Smooth muscle cell (in vitro differentiated cells): ENCODE measurements around the gene RUVBL2. TPM values are rescaled to one million over a fixed set of nuclear protein-coding genes. Genes with fewer than 3 reads are reported as not detected.

Source experiments
- DNase-seq: peaks from one replicate; lab custom pipeline; 2025; ENCODE audit not compliant: unreplicated experiment; lab: John Stamatoyannopoulos, UW
- H2AFZ ChIP-seq: fragments of 200-600 bp; sonication (generic); 2 replicates; pipeline ENCODE4 v1.6.0; 2016; ENCODE audit warnings: antibody characterized with exemption, low read depth, mild to moderate bottlenecking
- H3F3A ChIP-seq: fragments of 200-600 bp; sonication (generic); 2 replicates; pipeline ENCODE4 v1.6.0; 2017; ENCODE audit warnings: antibody characterized with exemption, low read depth
- H3K27ac ChIP-seq: fragments of 200-600 bp; sonication (generic); 2 replicates; pipeline ENCODE4 v1.5.1; 2016; ENCODE audit warnings: low read depth, mild to moderate bottlenecking
- H3K27me3 ChIP-seq: fragments of 200-600 bp; sonication (generic); 2 replicates; pipeline ENCODE4 v1.6.1; 2016; ENCODE audit warnings: low read depth, mild to moderate bottlenecking
- H3K36me3 ChIP-seq: fragments of 200-600 bp; sonication (generic); 2 replicates; pipeline ENCODE4 v1.5.1; 2016; ENCODE audit warnings: low read depth
- H3K4me1 ChIP-seq: fragments of 200-600 bp; sonication (generic); 2 replicates; pipeline ENCODE4 v1.5.1; 2016; ENCODE audit warnings: low read depth
- H3K4me2 ChIP-seq: fragments of 200-600 bp; sonication (generic); 2 replicates; pipeline ENCODE4 v1.6.0; 2016; ENCODE audit warnings: mild to moderate bottlenecking
- H3K4me3 ChIP-seq: fragments of 200-600 bp; sonication (generic); 2 replicates; pipeline ENCODE4 v1.5.1; 2016; ENCODE audit warnings: mild to moderate bottlenecking
- H3K79me2 ChIP-seq: fragments of 200-600 bp; sonication (generic); 2 replicates; pipeline ENCODE4 v1.6.0; 2016; ENCODE audit warnings: low read depth, mild to moderate bottlenecking
- H3K9ac ChIP-seq: fragments of 200-600 bp; sonication (generic); 2 replicates; pipeline ENCODE4 v1.6.0; 2016; ENCODE audit warnings: low read depth
- H3K9me3 ChIP-seq: fragments of 200-600 bp; sonication (generic); replicated peaks from 2 replicates; pipeline ENCODE4 v1.5.1; 2016; ENCODE audit warnings: low read depth
- H4K20me1 ChIP-seq: fragments of 200-600 bp; sonication (generic); 2 replicates; pipeline ENCODE4 v1.6.0; 2016; ENCODE audit warnings: low read depth
- WGBS: methylation state at CpG from one replicate; pipeline ENCODE4 v1.1.7; 2016; ENCODE audit warnings: low lambda C conversion rate; 5-methylcytosine and 5-hydroxymethylcytosine counted together
- microRNA-seq: library from miRNA; unstranded; fragments of <30 nt; microRNA quantifications from one replicate; pipeline ENCODE4, GENCODE V29; 2016; ENCODE audit warnings: borderline number of aligned reads
- polyA plus RNA-seq: library from polyadenylated mRNA; unstranded; fragments of >200 nt; fragmentation: Nextera tagmentation; extraction: Ambion mirVana; gene quantifications from 2 replicates; pipeline ENCODE4 v1.2.1, GENCODE V29; 2016
- small RNA-seq: library from RNA; depleted of rRNA; stranded (forward); fragments of <200 nt; gene quantifications from one replicate; pipeline ENCODE3, GENCODE V24; 2014
- total RNA-seq: library from RNA; depleted of rRNA; stranded (reverse); fragments of >200 nt; gene quantifications from 2 replicates; pipeline ENCODE4 v1.2.3, GENCODE V29; 2014
- TF ChIP-seq, protein P1 (sequence below): fragments of 200-600 bp; sonication (generic); IDR thresholded peaks from 2 replicates; pipeline ENCODE4 v1.5.1; 2017; ENCODE audit warnings: borderline replicate concordance, mild to moderate bottlenecking, antibody characterized with exemption; ENCODE audit not compliant: insufficient read depth, poor library complexity, severe bottlenecking

RUVBL2 gene
- total and polyA plus RNA-seq, 2 experiments from 2014 or later, result 89.4 to 123 TPM

DNA sequence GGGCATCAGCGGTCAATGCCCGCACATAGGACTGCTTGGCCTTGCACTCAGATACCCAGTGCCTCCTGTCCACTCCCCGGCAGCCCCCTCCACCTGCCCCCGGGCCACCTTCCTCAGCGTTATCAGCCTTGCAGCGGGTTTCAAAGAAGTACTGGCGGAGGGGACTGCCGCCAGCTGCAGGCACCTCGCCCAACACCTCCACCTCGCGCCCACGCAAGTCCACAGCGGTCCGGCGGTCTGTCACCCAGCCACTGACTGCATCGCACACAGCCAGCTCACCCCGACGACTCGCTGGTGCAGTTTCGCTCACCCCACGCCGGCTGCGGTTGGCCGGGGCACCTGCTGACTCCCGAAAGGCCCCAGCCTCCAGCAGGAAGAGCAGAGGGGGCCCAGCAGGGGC, 67.8 kb downstream of the RUVBL2 start:
- TF ChIP-seq, protein P1, sequence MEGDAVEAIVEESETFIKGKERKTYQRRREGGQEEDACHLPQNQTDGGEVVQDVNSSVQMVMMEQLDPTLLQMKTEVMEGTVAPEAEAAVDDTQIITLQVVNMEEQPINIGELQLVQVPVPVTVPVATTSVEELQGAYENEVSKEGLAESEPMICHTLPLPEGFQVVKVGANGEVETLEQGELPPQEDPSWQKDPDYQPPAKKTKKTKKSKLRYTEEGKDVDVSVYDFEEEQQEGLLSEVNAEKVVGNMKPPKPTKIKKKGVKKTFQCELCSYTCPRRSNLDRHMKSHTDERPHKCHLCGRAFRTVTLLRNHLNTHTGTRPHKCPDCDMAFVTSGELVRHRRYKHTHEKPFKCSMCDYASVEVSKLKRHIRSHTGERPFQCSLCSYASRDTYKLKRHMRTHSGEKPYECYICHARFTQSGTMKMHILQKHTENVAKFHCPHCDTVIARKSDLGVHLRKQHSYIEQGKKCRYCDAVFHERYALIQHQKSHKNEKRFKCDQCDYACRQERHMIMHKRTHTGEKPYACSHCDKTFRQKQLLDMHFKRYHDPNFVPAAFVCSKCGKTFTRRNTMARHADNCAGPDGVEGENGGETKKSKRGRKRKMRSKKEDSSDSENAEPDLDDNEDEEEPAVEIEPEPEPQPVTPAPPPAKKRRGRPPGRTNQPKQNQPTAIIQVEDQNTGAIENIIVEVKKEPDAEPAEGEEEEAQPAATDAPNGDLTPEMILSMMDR, result no peak
- no peaks in the 10 kb centered on the region for H3K36me3 ChIP-seq
- H3K4me2 ChIP-seq, result no peak overlapping the region
- no peaks in the 10 kb centered on the region for H3F3A ChIP-seq
- H3K4me1 ChIP-seq, result peaks cover 19% of the 10 kb centered on the region
- H4K20me1 ChIP-seq, result peaks cover 15% of the 10 kb centered on the region
- no peak for DNase-seq
- H2AFZ ChIP-seq, result no peak overlapping the region
- no peaks in the 10 kb centered on the region for H3K9me3 ChIP-seq
- no peaks in the 10 kb centered on the region for H3K79me2 ChIP-seq
- H3K27me3 ChIP-seq, result no peaks in the 10 kb centered on the region
- H3K27ac ChIP-seq, result no peak overlapping the region
- no peak overlapping the region for H3K9ac ChIP-seq
- H3K4me3 ChIP-seq, result no peak overlapping the region
- 88% methylated on average over 25 of the region's 25 CpGs for WGBS

DNA sequence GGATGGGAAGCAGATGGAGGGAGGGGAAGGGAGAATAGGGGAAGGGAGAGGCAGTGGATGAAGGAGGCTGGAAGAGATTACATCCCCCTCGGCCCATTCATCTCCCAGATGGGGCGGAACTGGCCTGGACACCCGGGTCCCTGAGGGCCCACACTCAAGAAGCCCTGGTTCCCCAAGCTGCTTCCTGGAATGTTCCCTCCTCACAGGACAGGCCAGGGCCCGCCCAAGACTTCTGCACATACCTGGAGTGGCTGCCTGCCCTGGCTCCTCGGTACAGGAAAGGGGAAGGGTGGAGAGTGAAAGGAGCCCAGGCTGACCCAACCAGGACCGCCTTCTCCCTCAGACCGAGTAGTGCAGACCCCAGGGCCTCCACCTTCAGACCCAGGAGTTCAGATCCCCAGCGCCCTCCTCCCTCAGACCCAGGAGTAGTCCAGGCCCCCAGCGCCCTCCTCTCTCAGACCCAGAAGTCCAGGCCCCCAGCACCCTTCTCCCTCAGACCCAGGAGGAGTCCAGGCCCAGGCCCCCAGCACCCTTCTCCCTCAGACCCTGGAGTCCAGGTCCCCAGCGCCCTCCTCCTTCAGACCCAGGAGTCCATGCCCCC, 70.4 kb downstream of the RUVBL2 start:
- peak overlapping the region; percentile 81 for H3K4me2 ChIP-seq
- peaks cover 16% of the 10 kb centered on the region for H3K4me1 ChIP-seq
- no peaks in the 10 kb centered on the region for H3K36me3 ChIP-seq
- no peak for DNase-seq
- peak overlapping the region; percentile 53 for H3K4me3 ChIP-seq
- TF ChIP-seq, protein P1, result no peak
- no peak overlapping the region for H2AFZ ChIP-seq
- WGBS, result 56% methylated on average over 8 of the region's 10 CpGs
- H3K27ac ChIP-seq, result no peak overlapping the region
- H4K20me1 ChIP-seq, result peaks cover 6% of the 10 kb centered on the region
- H3K9ac ChIP-seq, result no peak overlapping the region
- H3K27me3 ChIP-seq, result no peaks in the 10 kb centered on the region
- H3K79me2 ChIP-seq, result no peaks in the 10 kb centered on the region
- no peaks in the 10 kb centered on the region for H3K9me3 ChIP-seq
- no peaks in the 10 kb centered on the region for H3F3A ChIP-seq

DNA sequence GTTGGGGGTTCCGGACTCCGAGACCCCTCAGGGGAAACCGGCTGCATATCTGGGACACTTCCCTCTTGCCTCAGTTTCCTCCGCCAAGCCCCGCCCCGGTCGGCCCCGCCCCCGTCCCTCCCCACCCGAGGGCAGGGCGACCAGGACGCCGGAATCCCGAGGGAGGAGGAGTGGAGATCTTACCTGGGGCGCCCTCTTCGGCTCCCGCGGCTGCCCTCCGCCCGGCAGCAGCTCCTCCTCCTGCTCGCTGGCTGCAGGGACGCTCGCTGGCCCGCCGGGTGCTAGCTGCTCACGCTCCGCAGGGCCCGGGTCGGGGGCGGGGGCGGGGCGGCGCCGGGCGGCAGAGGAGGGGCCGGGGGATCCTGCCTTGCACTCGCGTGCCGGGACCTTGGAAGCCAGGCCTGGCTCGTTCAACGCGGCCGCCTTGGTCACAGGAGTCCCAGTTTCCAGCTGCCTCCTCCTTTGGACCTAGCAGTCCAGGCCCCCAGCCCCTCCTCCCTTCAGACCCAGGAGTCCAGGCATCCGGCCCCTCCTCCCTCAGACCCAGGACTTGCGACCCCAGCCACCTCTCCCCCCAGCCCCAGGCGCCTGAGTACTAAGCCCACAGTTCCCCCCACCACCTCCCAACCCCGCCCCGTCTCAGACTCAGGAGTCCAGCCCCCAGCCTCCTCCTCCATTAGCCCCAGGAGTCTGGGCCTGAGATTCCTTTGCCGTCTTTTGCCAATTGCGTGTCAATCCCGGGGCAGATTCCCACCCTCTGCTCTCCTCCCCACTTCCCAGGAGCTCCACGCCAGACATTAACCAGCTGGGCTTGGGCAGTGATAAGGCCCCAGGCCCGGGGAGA, 71.3 kb downstream of the RUVBL2 start, which contains the start of gene NTF4:
Gene NTF4 (minus strand): TSS at position 51 of the 844 bp plus-strand sequence. CDS start 2,821 bp downstream, outside the sequence.
- peak; percentile 60 for DNase-seq
- peak within 1 kb of the TSS; percentile 81 for H3K4me2 ChIP-seq
- H3F3A ChIP-seq, result no peaks in the 10 kb centered on the region
- H3K9me3 ChIP-seq, result no peaks in the 10 kb centered on the region
- H3K4me1 ChIP-seq, result peaks cover 16% of the 10 kb centered on the region
- no peaks in the 10 kb centered on the region for H3K79me2 ChIP-seq
- WGBS, result 12% methylated on average over 8 of the region's 53 CpGs
- H2AFZ ChIP-seq, result no peak within 1 kb of the TSS
- H3K36me3 ChIP-seq, result no peaks in the 10 kb centered on the region
- H3K27ac ChIP-seq, result peak within 1 kb of the TSS; percentile 4
- peak within 1 kb of the TSS; percentile 53 for H3K4me3 ChIP-seq
- H4K20me1 ChIP-seq, result peaks cover 6% of the 10 kb centered on the region
- H3K27me3 ChIP-seq, result no peaks in the 10 kb centered on the region
- H3K9ac ChIP-seq, result peak within 1 kb of the TSS; percentile 39
- TF ChIP-seq, protein P1, result no peak

Small RNA genes within 50 kb of the gene (microRNA-seq; reads per million reads assigned to microRNA genes)
- not detected for gene MIR6798

Small RNA genes within 50 kb of the gene (small RNA-seq; reads per million reads assigned to genes)
- 0.26 reads per million, percentile 2 among the genes with 10 or more reads in this experiment for gene MIR6798

Other genes starting within 250 kb of the RUVBL2 start
- 0.45 TPM in 1 of 2 replicates, not detected in the other for gene IZUMO1, start 247.0 kb upstream of the RUVBL2 start, total RNA-seq
- not detected in 2 replicates for gene IZUMO1, start 247.0 kb upstream of the RUVBL2 start, polyA plus RNA-seq
- 0.58 TPM in 2 replicates for gene FUT1, start 241.2 kb upstream of the RUVBL2 start, total RNA-seq
- 0.51 and 1.8 TPM in 2 replicates for gene FUT1, start 241.2 kb upstream of the RUVBL2 start, polyA plus RNA-seq
- gene FGF21, start 238.4 kb upstream of the RUVBL2 start, total RNA-seq, result not detected in 2 replicates
- not detected in 2 replicates for gene FGF21, start 238.4 kb upstream of the RUVBL2 start, polyA plus RNA-seq
- gene BCAT2, start 182.9 kb upstream of the RUVBL2 start, total RNA-seq, result 11.8 and 24.9 TPM in 2 replicates
- 30.9 and 45.4 TPM in 2 replicates for gene BCAT2, start 182.9 kb upstream of the RUVBL2 start, polyA plus RNA-seq
- gene HSD17B14, start 157.4 kb upstream of the RUVBL2 start, total RNA-seq, result 14.8 and 19.3 TPM in 2 replicates
- gene HSD17B14, start 157.4 kb upstream of the RUVBL2 start, polyA plus RNA-seq, result 16.4 and 16.9 TPM in 2 replicates
- 2.6 and 4.4 TPM in 2 replicates for gene PLEKHA4, start 125.3 kb upstream of the RUVBL2 start, total RNA-seq
- 32.6 and 39.2 TPM in 2 replicates for gene PLEKHA4, start 125.3 kb upstream of the RUVBL2 start, polyA plus RNA-seq
- 88.5 and 99.3 TPM in 2 replicates for gene PPP1R15A, start 121.5 kb upstream of the RUVBL2 start, total RNA-seq
- gene PPP1R15A, start 121.5 kb upstream of the RUVBL2 start, polyA plus RNA-seq, result 339 and 357 TPM in 2 replicates
- 0.18 TPM in 1 of 2 replicates, not detected in the other for gene TULP2, start 95.1 kb upstream of the RUVBL2 start, total RNA-seq
- 1.2 and 1.8 TPM in 2 replicates for gene TULP2, start 95.1 kb upstream of the RUVBL2 start, polyA plus RNA-seq
- 146 and 221 TPM in 2 replicates for gene NUCB1, start 93.6 kb upstream of the RUVBL2 start, total RNA-seq
- 292 and 329 TPM in 2 replicates for gene NUCB1, start 93.6 kb upstream of the RUVBL2 start, polyA plus RNA-seq
- 0.27 TPM in 1 of 2 replicates, not detected in the other for gene DHDH, start 60.2 kb upstream of the RUVBL2 start, total RNA-seq
- gene DHDH, start 60.2 kb upstream of the RUVBL2 start, polyA plus RNA-seq, result 0.87 and 1.0 TPM in 2 replicates
- 42.8 and 124 TPM in 2 replicates for gene BAX, start 39.0 kb upstream of the RUVBL2 start, total RNA-seq
- 153 and 185 TPM in 2 replicates for gene BAX, start 39.0 kb upstream of the RUVBL2 start, polyA plus RNA-seq
- 5,371 and 5,904 TPM in 2 replicates for gene FTL, start 28.6 kb upstream of the RUVBL2 start, total RNA-seq
- gene FTL, start 28.6 kb upstream of the RUVBL2 start, polyA plus RNA-seq, result 11,768 and 12,053 TPM in 2 replicates
- gene GYS1, start 578 bp upstream of the RUVBL2 start, total RNA-seq, result 40.8 and 58.1 TPM in 2 replicates
- gene GYS1, start 578 bp upstream of the RUVBL2 start, polyA plus RNA-seq, result 75.2 and 82.6 TPM in 2 replicates
- not detected in 2 replicates for gene LHB, start 23.2 kb downstream of the RUVBL2 start, total RNA-seq
- gene LHB, start 23.2 kb downstream of the RUVBL2 start, polyA plus RNA-seq, result 0.39 TPM in 1 of 2 replicates, not detected in the other
- gene CGB3, start 30.4 kb downstream of the RUVBL2 start, total RNA-seq, result not detected in 2 replicates
- gene CGB3, start 30.4 kb downstream of the RUVBL2 start, polyA plus RNA-seq, result 0.45 and 1.8 TPM in 2 replicates
- 2.3 TPM in 1 of 2 replicates, not detected in the other for gene CGB2, start 38.0 kb downstream of the RUVBL2 start, total RNA-seq
- 1.3 TPM in 1 of 2 replicates, not detected in the other for gene CGB2, start 38.0 kb downstream of the RUVBL2 start, polyA plus RNA-seq
- gene CGB1, start 43.0 kb downstream of the RUVBL2 start, total RNA-seq, result not detected in 2 replicates
- not detected in 2 replicates for gene CGB1, start 43.0 kb downstream of the RUVBL2 start, polyA plus RNA-seq
- 2.5 TPM in 1 of 2 replicates, not detected in the other for gene CGB5, start 50.0 kb downstream of the RUVBL2 start, total RNA-seq
- gene CGB5, start 50.0 kb downstream of the RUVBL2 start, polyA plus RNA-seq, result 2.0 and 3.4 TPM in 2 replicates
- gene CGB8, start 55.2 kb downstream of the RUVBL2 start, total RNA-seq, result not detected in 2 replicates
- gene CGB8, start 55.2 kb downstream of the RUVBL2 start, polyA plus RNA-seq, result 1.0 and 7.4 TPM in 2 replicates
- gene CGB7, start 63.9 kb downstream of the RUVBL2 start, total RNA-seq, result 1.3 and 2.0 TPM in 2 replicates
- gene CGB7, start 63.9 kb downstream of the RUVBL2 start, polyA plus RNA-seq, result 2.5 and 7.6 TPM in 2 replicates
- 1.2 and 1.8 TPM in 2 replicates for gene NTF4, start 70.9 kb downstream of the RUVBL2 start, total RNA-seq
- 1.4 and 7.8 TPM in 2 replicates for gene NTF4, start 70.9 kb downstream of the RUVBL2 start, polyA plus RNA-seq
- not detected in 2 replicates for gene KCNA7, start 78.8 kb downstream of the RUVBL2 start, total RNA-seq
- gene KCNA7, start 78.8 kb downstream of the RUVBL2 start, polyA plus RNA-seq, result 0.08 and 0.18 TPM in 2 replicates
- gene SNRNP70, start 91.6 kb downstream of the RUVBL2 start, total RNA-seq, result 164 and 200 TPM in 2 replicates
- gene SNRNP70, start 91.6 kb downstream of the RUVBL2 start, polyA plus RNA-seq, result 206 and 216 TPM in 2 replicates
- 11.7 and 16.5 TPM in 2 replicates for gene LIN7B, start 120.5 kb downstream of the RUVBL2 start, total RNA-seq
- gene LIN7B, start 120.5 kb downstream of the RUVBL2 start, polyA plus RNA-seq, result 24.7 and 30.7 TPM in 2 replicates
- 0.54 and 2.9 TPM in 2 replicates for gene C19orf73, start 125.3 kb downstream of the RUVBL2 start, total RNA-seq
- gene C19orf73, start 125.3 kb downstream of the RUVBL2 start, polyA plus RNA-seq, result 0.74 and 1.7 TPM in 2 replicates
- 3.2 and 10.9 TPM in 2 replicates for gene PPFIA3, start 125.7 kb downstream of the RUVBL2 start, total RNA-seq
- 16.3 and 20.3 TPM in 2 replicates for gene PPFIA3, start 125.7 kb downstream of the RUVBL2 start, polyA plus RNA-seq
- gene HRC, start 161.5 kb downstream of the RUVBL2 start, total RNA-seq, result 1.1 TPM in 1 of 2 replicates, not detected in the other
- 0.06 and 0.84 TPM in 2 replicates for gene HRC, start 161.5 kb downstream of the RUVBL2 start, polyA plus RNA-seq
- 15.0 and 27.7 TPM in 2 replicates for gene TRPM4, start 163.9 kb downstream of the RUVBL2 start, total RNA-seq
- gene TRPM4, start 163.9 kb downstream of the RUVBL2 start, polyA plus RNA-seq, result 32.1 and 47.0 TPM in 2 replicates